HepG2 (cell line): Measurements from ENCODE around the gene CPEB3. TPM values are rescaled to one million over a fixed set of nuclear protein-coding genes. Genes with fewer than 3 reads are reported as not detected.
A peak's percentile ranks its signal among the peaks of the same experiment; 100 is the strongest.

Source experiments
- CBX5 ChIP-seq: sonication (generic); formaldehyde crosslinking; IDR thresholded peaks from 2 replicates; pipeline ENCODE4 v1.4.0; 2020; ENCODE audit warnings: missing genetic modification reagents, borderline replicate concordance
- DNMT1 ChIP-seq: sonication (generic); formaldehyde crosslinking; IDR thresholded peaks from 2 replicates; pipeline ENCODE4 v1.5.1; 2020; ENCODE audit warnings: mild to moderate bottlenecking, missing genetic modification reagents
- HMGA1 ChIP-seq: sonication (generic); formaldehyde crosslinking; conservative IDR thresholded peaks from 2 replicates; pipeline ENCODE4 v1.4.0; 2020; ENCODE audit warnings: missing genetic modification reagents
- HNF1A ChIP-seq, 2 experiments: sonication (generic) in 1 of 2; formaldehyde crosslinking in 1 of 2; IDR thresholded peaks; 2 replicates each; pipeline versions ENCODE4 v1.4.0 to v1.6.1; 2016 to 2020; ENCODE audit warnings: borderline replicate concordance in 1 of 2, low read depth in 1 of 2, mild to moderate bottlenecking in 1 of 2, missing genetic modification reagents in 1 of 2
- LCORL ChIP-seq, 2 experiments: fragments of 450-650 bp in 1 of 2; sonication (generic) in 1 of 2; formaldehyde crosslinking in 1 of 2; IDR thresholded peaks; 2 replicates each; pipeline versions ENCODE4 v1.5.0 to v1.6.1; 2017 to 2020; ENCODE audit warnings: antibody characterized with exemption in 1 of 2, missing genetic modification reagents in 1 of 2
- MED13 ChIP-seq: sonication (generic); formaldehyde crosslinking; IDR thresholded peaks from 2 replicates; pipeline ENCODE4 v1.5.0; 2020; ENCODE audit warnings: missing genetic modification reagents
- SKIL ChIP-seq: sonication (generic); formaldehyde crosslinking; IDR thresholded peaks from 2 replicates; pipeline ENCODE4 v1.8.0; 2022; ENCODE audit warnings: missing genetic modification reagents, mild to moderate bottlenecking, moderate library complexity, borderline replicate concordance
- TBX3 ChIP-seq: fragments of 450-650 bp; IDR thresholded peaks from 2 replicates; pipeline ENCODE4 v1.6.1; 2017; ENCODE audit warnings: antibody characterized with exemption, mild to moderate bottlenecking, inconsistent platforms, borderline replicate concordance
- ZHX1 ChIP-seq: sonication (generic); formaldehyde crosslinking; IDR thresholded peaks from 2 replicates; pipeline ENCODE4 v1.8.1; 2022; ENCODE audit warnings: low read depth, mild to moderate bottlenecking, missing genetic modification reagents
- ZNF18 ChIP-seq: sonication (generic); formaldehyde crosslinking; IDR thresholded peaks from 2 replicates; pipeline ENCODE4 v1.8.0; 2022; ENCODE audit warnings: mild to moderate bottlenecking, missing genetic modification reagents; ENCODE audit not compliant: insufficient replicate concordance
- ZNF235 ChIP-seq: sonication (generic); formaldehyde crosslinking; IDR thresholded peaks from 2 replicates; pipeline ENCODE4 v1.8.1; 2023; ENCODE audit warnings: mild to moderate bottlenecking, missing genetic modification reagents, borderline replicate concordance
- polyA plus RNA-seq, 8 experiments: library from polyadenylated mRNA; depleted of rRNA in 3 of 8; stranded (reverse) in 7 of 8; unstranded in 1 of 8; fragments of >200 nt; fragmentation: Illumina TruSeq in 4 of 8; extraction: Trizol in 4 of 8; gene quantifications; 2 replicates each; pipeline versions ENCODE4 v1.2.1 to v1.2.3, GENCODE V29; 2011 to 2016; ENCODE audit warnings: low read depth in 4 of 8, missing spikeins in 1 of 8, mixed read lengths in 1 of 8; ENCODE audit not compliant: insufficient read depth in 1 of 8
- total RNA-seq, 5 experiments: library from RNA; depleted of rRNA; stranded (reverse); fragments of >200 nt; fragmentation: Illumina TruSeq; extraction: Trizol; gene quantifications; 2 replicates each; pipeline ENCODE4 v1.2.3, GENCODE V29; 2016; ENCODE audit warnings: low read depth in 1 of 5
- TF ChIP-seq, protein P1 (sequence below): sonication (generic); formaldehyde crosslinking; IDR thresholded peaks from 2 replicates; pipeline ENCODE4 v1.5.0; 2020; ENCODE audit warnings: mild to moderate bottlenecking, missing genetic modification reagents
- TF ChIP-seq, protein P2 (sequence below): IDR thresholded peaks from 2 replicates; pipeline ENCODE4 v1.6.1; 2016; ENCODE audit warnings: low read depth, borderline replicate concordance

The CPEB3 gene
- total and polyA plus RNA-seq, 2 of the 13 experiments (the other 11 are each of a cell fraction or from before 2014, with no cell fraction given), result 0.66 to 0.70 TPM

- TF ChIP-seq ZHX1 (no peak), HMGA1 (CRISPR knock-in tag) (no peak), MED13 (CRISPR knock-in tag) (no peak), ZNF18 (CRISPR knock-in tag) (no peak), LCORL (IDR thresholded peaks at IDR 0.05) (no peak), LCORL (CRISPR knock-in tag; IDR thresholded peaks at IDR 0.05) (no peak), SKIL (CRISPR knock-in tag) (no peak), TBX3 (no peak), ZNF235 (peak; percentile 39; the same call in 1 of the 2 replicates), CBX5 (no peak), HNF1A (IDR thresholded peaks at IDR 0.05; ENCODE audit: low read depth) (no peak), HNF1A (CRISPR knock-in tag; IDR thresholded peaks at IDR 0.05; ENCODE audit: borderline replicate concordance) (0 out of 2 replicates have a peak, but pooled peaks have one; percentile 11), DNMT1 (CRISPR knock-in tag) (peak; percentile 69; the same call in 1 of the 2 replicates)
- TF ChIP-seq, protein P1, sequence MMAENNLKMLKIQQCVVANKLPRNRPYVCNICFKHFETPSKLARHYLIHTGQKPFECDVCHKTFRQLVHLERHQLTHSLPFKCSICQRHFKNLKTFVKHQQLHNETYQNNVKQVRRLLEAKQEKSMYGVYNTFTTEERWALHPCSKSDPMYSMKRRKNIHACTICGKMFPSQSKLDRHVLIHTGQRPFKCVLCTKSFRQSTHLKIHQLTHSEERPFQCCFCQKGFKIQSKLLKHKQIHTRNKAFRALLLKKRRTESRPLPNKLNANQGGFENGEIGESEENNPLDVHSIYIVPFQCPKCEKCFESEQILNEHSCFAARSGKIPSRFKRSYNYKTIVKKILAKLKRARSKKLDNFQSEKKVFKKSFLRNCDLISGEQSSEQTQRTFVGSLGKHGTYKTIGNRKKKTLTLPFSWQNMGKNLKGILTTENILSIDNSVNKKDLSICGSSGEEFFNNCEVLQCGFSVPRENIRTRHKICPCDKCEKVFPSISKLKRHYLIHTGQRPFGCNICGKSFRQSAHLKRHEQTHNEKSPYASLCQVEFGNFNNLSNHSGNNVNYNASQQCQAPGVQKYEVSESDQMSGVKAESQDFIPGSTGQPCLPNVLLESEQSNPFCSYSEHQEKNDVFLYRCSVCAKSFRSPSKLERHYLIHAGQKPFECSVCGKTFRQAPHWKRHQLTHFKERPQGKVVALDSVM (CRISPR knock-in tag), result no peak
- TF ChIP-seq, protein P2, sequence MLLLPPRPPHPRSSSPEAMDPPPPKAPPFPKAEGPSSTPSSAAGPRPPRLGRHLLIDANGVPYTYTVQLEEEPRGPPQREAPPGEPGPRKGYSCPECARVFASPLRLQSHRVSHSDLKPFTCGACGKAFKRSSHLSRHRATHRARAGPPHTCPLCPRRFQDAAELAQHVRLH (CRISPR knock-in tag), result no peak
Measured at GRCh38 chr10:92239600-92240288, 51.1 kb downstream of the CPEB3 start (continued).
